GM19238 (cell line): ENCODE measurements around the gene TMEM129.
"Not testable (repeated sequence)": the region's sequence is repeated elsewhere in the genome, so short reads cannot be mapped to it uniquely, and the experiment has no call there.

ENCODE experiments used
- DNase-seq: peaks from one replicate; pipeline ENCODE4 v3.0.0; 2011; ENCODE audit warnings: low spot score; ENCODE audit not compliant: insufficient read length

The TMEM129 gene

DNA sequence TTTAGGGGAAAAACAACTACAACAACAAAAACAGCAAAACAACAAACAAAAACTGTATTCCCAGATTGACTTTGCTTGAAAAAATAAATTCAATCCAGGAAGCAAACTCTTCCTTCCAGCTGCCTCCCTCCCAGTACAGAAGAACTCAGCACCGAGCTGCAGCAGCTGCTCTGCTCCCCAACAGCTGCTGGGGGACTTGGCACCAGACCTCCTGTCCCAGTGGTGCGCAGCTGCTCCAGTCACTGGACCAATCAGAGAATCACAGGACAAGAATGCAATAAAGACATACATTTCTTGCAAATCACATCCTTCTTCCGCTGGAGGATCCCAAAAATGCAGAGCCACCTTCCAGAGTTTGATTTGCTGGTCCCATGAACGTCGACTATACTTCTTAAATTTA lies 25.2 kb downstream of the TMEM129 start:
- DNase-seq: no peak

- peak; percentile 59 for DNase-seq
Measured at GRCh38 chr4:1693131-1693896, 27.8 kb downstream of the TMEM129 start.

- no peak for DNase-seq
Measured at GRCh38 chr4:1691737-1692373, 29.3 kb downstream of the TMEM129 start.

DNA sequence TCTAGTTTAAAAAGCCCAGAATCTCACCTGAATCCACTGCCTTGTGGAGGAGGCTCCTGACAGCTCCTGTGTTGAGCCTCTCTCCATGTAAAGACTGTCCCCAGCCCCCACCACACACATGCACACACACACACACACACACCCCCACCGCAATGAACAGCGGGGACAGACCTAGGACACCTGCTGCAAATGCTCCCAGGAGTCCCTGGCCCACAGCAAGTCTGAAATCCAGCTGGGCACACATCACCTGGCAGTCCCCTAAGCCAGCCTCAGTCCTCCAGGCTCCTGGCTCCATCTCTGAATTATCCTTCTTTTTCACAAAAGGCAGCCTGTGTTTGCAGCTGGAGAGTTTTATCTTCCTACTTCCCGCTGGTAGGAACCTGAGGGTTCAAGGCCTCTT lies 30.4 kb downstream of the TMEM129 start:
- no peak for DNase-seq

DNA sequence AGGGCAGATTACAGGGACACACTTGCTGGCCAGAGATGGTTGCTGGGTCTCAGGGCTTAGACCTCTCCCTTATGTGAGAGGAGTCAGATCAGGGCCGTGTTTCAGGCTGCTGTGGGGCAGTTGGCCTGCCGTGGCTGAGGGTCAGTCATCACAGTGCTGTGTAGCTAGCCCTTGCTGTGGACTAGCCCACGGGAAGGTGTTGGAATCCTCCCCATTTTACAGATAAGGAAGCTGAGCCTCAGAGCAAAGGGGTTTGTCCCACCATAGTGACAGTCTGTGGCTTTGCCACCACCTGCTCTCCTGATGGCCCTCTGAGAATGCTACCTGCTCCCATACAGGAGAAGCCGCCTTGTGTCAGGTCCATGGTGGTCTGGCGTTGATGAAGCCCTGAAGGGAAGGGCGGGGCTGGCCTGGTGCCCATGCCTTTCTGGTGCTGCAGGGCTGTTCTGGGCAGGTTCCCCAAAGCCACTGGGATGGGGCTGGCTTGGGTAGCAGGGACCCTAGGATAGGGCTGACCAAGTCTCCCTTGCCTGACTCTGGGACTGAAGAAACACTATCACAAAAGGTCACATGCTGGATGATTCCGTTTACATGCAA lies 34.6 kb downstream of the TMEM129 start:
- no peak for DNase-seq

GRCh38 chr4:1685235-1686150 lies 35.6 kb downstream of the TMEM129 start:
- no peak for DNase-seq

GRCh38 chr4:1684506-1685234 lies 36.5 kb downstream of the TMEM129 start:
- no peak for DNase-seq

- DNase-seq: peak; percentile 90
Measured at GRCh38 chr4:1683736-1684505, 37.2 kb downstream of the TMEM129 start, which contains the start of gene FAM53A. FAM53A (minus strand) TSS chr4:1684313; CDS start chr4:1668741, 15,572 bp downstream.

GRCh38 chr4:1683261-1683735 lies 37.8 kb downstream of the TMEM129 start:
- no peak for DNase-seq

DNA sequence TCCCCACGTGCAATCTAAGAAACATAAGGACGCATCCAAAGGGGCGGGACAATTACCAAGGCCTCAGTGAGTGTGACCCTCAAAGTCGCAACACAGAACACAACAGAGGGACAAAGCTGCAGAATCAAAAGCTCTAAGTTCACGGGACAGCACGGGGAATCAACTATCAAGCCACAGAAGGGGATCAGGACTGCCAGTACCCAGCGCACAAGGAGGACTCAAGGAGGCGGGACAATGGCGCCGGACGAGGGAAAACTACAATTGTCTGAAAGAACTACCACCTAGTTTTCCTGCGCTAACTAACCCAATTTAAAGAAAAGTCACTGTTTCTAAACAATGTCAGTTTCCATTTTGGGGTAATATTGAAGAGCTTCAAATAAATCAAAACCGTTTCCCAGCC lies 38.3 kb downstream of the TMEM129 start:
- DNase-seq: no peak

DNA sequence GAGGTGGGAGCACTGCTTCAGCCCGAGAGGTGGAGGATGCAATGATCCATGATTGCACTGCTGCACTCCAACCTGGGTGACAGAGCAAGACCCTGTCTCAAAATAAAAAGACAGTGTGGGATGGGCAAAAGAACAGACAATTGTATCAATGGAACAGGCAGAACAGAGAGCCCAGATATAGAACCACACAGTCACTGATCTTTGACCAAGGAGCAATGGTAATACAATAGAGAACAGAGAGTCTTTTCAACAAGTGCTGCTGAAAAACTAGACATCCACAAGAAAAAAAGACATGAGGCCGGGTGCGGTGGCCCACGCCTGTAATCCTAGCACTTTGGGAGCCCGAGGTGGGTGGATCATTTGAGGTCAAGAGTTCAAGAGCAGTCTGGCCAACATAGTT lies 42.9 kb downstream of the TMEM129 start:
- no peak for DNase-seq

- DNase-seq: no peak
Measured at GRCh38 chr4:1676605-1677525, 44.3 kb downstream of the TMEM129 start.

- DNase-seq: no peak
Measured at GRCh38 chr4:1675802-1676137, 45.4 kb downstream of the TMEM129 start.

- no peak for DNase-seq
Measured at GRCh38 chr4:1675136-1675801, 45.9 kb downstream of the TMEM129 start.

DNA sequence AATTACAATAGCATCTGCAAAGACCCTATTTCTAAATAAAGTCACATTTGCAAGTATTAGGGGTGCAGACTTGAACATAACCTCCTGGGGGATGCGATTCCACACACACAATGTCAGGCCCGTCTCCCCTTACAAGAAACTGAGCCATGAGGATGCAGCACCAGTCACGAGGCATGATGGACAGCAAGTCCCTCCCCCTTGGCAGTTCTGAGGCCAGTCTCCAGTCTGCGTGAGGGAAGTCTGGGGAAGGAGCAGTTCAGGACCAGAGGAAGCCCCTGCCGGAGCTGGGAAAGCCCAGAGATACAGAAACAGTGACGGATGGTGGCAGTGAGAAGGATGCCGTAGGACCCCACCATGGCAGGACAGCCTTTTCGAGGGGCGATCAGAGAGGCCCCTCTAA lies 46.4 kb downstream of the TMEM129 start:
- DNase-seq: no peak

DNA sequence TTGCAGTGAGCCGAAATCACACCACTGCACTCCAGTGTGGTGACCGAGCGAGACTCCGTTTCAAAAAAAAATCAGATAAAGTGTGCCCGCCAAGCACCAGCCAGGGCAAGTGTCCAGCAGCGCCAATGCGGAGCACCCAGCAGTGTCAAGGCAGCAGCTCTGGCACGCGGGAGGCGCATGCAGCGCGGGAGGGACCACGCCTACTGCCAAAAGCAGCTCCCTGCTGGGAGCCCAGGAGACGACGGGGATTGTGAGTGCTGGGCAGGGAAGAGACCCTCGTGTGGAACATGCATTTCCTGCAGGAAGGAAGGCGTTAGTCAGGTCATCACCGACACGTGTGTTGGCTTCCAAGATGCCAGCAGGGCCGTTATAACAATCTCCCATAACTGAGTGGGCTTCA lies 47.5 kb downstream of the TMEM129 start:
- DNase-seq: no peak

- DNase-seq: not testable (repeated sequence)
Measured at GRCh38 chr4:1671011-1671410, 50.1 kb downstream of the TMEM129 start.

- DNase-seq: no peak
Measured at GRCh38 chr4:1670279-1670678, 50.8 kb downstream of the TMEM129 start.
